GM18873 (cell line): Measurements from ENCODE around the gene GABRR2.
"Not testable (repeated sequence)": the region's sequence is repeated elsewhere in the genome, so short reads cannot be mapped to it uniquely, and the experiment has no call there.

Experiments
- ATAC-seq: cut with Tn5 transposase; IDR thresholded peaks from one replicate; pipeline ENCODE4 v1.9.1; 2021; ENCODE audit warnings: mild to moderate bottlenecking, moderate library complexity, moderate number of reproducible peaks; ENCODE audit not compliant: unreplicated experiment, low FRiP score

GABRR2 gene

DNA sequence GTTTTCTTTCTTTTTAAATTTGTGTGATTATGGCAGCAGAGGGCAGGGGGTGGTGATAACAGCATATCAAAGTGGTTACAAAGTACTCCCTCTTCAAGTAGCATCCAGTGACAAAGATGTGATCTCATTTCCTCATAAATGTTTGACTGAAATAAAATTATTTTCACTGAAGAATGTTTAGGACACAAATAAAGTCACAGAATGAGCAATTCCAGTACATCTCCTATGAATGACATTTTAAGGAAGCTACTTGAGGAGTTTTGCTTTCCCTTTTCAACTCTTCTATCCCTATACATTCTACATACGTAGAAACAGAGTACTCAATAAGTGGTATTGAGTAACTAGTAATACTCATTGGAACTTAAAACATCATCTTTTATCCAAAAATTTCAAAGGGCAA lies 13.9 kb upstream of the GABRR2 start:
- no peak for ATAC-seq

DNA sequence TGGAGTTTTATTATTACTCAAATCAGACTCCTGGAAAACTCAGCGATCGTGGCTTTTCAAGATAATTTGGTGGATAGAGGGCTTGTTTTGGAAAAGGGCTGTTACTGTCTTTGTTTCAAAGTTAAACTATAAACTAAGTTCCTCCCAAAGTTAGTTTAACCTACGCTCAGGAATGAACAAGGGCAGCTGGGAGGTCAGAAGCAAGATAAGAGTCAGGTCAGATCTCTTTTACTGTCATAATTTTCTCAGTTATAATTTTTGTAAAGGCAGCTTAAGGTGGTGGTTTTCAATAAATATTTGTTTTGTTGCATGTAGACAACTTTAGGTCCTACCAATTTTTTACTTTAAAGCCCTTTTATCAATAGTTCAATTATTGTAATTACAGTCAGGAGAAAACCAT lies 9.2 kb upstream of the GABRR2 start:
- no peak for ATAC-seq

DNA sequence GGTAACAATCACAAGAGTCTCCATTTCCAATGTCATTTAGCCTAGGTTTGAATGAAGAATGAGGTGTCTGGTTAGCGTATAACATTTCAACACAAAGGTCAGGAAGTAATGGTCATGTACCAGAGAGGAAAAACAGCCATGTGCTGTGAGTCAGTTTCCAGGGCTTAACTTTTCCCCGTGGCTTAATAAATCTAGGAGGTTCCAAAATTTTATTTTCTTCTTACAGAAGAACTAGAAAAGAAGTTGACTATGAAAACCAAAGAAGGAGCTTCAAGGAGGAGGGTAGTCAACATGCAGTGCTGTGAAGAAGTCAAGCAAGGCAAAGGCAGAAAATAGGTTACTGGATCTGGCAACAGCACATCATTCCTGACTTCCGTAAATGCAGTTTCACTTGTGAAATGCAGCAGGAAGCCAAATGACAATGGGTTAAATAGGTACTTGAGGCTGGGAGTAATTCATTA lies 8.4 kb upstream of the GABRR2 start:
- ATAC-seq: no peak

DNA sequence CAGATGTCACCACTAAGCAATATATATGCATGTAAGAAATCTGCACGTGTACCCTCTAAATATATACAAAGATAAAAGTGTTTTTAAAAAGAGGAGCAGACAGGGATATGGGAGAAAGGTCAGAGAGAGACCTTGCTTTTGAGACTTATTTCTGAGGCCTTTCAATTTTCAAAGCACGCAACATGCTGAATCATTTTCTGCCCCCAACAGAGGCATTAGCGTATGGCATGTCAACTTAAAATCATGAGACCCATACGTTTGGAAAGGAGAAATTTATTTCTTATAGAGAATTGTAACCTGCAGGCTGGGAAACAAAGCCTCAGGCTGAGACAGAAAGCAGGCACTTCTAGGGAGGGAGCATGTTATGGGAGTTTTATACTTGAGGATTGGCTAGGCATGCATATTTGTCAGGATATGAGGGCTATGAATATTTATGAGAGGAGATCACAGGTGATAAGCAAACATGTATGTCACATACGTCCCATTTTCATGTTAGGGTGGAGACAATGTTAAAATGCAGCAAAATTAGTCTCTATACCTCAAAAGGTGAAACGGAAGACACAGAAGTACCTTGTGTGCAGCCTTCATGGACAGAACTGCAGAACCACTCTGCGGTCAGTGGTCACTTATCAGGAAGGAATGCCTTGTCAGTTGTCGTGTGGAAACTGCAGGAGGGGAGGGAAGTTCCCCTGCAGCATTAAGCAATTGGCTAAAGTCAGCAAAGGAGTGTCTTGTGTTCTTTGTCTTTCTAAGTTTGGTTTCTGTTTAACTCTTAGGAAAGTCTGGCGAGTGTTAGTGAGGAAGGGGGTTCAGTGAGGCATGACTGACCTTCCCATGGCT lies 6.3 kb upstream of the GABRR2 start:
- ATAC-seq: no peak

GRCh38 chr6:89320012-89320559 lies 5.0 kb upstream of the GABRR2 start:
- no peak for ATAC-seq

DNA sequence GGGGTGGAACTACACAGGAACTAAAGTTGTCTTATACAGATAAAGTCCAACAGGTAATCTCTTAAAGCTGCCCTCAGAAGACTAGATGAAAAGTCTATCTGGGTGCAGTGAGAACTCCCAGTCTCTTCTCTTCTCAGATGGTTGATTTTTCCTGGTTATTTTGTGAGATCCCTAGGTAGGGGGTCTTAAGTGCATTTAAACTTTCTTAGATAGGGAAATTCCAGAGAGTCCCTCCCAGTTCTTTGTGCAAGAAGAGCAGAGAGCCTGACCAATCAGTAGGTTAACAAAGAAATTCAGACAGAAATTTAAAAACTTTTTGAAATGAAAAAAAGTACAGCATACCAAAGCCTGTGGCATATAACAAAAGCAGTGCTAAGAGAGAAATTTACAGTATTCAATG lies 2.0 kb upstream of the GABRR2 start:
- ATAC-seq: no peak

GRCh38 chr6:89314692-89315091 lies 407 bp downstream of the GABRR2 start:
- no peak for ATAC-seq

DNA sequence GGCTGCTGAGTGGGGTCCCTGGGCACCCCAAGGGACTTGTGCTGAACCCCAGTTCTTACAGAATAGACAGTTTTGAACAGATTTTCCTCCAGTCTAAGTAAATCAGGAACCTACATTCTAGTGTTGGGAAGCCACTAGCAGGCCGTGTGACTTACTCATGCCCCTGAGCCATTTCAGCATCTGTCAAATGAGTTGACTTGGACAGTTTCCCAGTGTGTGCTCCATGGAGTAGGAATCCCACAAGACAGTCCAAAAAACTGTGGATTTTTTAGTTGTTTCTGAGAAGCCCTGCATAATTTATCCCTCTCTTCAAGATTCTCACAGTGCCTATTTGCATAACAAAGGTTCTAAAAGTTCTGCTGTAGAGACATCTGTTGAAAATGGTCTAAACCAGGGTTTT lies 2.1 kb downstream of the GABRR2 start:
- ATAC-seq: no peak

DNA sequence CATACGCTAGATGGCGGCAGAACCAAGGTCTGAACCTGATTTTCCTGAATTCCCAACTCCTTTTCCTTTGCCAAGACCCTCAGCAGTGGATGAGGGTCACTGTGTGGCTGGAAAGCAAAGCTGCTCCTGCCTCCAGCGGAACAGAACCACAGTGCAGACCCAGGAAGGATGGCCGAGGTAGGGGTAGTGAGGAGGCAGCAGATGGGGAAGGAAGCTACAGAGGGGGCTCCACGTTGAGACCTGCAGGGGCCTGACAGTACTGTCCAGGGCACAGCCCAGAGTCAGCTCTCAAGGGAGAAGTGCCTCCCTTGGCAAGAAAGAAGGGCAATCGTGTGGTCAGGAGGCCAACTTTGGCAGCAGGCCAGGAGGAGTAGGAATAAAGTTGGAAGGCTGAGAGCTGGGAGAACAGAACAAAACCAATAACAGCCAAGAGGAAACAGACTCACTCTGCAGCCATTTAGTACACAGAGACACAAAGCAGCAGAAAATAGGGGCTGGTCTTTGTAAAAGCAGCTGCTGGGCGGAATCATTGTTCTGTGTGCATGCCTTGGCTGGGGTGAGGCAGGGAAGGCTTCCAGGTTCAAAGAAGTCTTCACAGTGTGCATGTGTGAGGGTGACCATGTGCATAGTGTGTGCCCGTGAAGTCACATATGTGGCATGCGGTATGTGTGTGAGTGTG lies 3.1 kb downstream of the GABRR2 start:
- no peak for ATAC-seq

- ATAC-seq: no peak
These were observed 3.6 kb downstream of the GABRR2 start for GRCh38 chr6:89311530-89311852.

DNA sequence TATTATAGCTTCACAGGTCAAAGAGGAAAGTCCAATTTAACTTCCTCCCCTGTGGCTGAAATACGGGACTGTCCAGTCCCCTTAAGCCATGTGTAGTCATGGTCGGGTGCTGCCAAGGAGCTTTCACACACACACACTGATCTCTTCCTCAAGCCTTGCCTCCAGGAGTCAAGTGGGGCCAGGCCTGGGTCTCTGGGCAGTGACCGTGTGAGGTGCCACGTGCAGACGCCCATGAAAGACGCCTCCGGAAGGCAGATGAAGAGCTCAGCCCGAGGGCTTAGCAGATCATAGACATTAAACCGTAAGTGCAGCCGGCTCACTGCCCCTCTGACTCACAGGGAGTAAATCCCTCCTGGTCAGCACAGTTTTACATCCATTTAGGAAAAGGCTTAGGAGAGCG lies 4.2 kb downstream of the GABRR2 start:
- ATAC-seq: no peak

DNA sequence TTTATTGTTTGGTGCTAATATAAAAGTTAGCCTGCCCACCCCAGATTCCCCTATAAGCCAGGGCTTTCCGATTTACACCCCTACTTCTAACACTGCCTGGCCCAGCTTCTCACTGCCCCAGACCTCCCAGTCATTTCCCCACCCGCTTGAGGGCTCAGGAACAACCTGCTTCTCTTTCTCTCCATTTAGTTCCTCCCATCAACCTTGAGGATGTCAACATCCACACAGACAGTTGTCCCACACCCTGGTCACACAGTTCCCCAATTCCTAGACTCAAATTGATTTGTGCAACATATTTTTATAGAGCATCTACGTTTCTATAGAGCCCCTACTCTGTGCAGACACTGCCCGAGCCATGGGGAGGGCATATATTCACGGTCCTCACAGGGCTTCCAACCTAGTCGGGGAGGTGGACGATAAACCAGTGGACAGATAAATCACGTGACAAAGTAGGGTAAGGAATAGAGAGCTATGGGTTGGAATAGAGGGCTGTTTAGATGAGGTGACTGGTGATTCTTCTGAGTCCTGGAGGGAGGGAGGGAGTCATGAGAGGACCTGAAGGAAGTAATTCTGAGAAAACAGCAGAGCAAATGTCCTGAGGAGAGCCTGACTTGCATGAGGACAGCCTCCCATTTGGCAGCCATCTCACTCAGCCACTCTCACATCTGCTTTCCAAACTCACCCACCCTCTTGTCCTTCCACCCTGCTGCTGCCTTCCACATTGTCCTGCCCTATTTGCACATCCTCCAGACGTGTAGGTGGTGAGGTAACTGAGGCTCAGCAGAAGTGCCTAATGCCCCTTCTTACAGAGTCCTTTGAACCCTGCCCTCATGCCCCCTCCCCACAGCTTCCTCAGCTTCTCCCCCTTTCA lies 6.3 kb downstream of the GABRR2 start:
- no peak for ATAC-seq

- not testable (repeated sequence) for ATAC-seq
These were observed 10.6 kb downstream of the GABRR2 start for GRCh38 chr6:89304517-89304916.

- no peak for ATAC-seq
These were observed 12.2 kb downstream of the GABRR2 start for GRCh38 chr6:89302936-89303335.

GRCh38 chr6:89302195-89302770 lies 12.8 kb downstream of the GABRR2 start:
- ATAC-seq: no peak

GRCh38 chr6:89301586-89302194 lies 13.4 kb downstream of the GABRR2 start:
- ATAC-seq: no peak

DNA sequence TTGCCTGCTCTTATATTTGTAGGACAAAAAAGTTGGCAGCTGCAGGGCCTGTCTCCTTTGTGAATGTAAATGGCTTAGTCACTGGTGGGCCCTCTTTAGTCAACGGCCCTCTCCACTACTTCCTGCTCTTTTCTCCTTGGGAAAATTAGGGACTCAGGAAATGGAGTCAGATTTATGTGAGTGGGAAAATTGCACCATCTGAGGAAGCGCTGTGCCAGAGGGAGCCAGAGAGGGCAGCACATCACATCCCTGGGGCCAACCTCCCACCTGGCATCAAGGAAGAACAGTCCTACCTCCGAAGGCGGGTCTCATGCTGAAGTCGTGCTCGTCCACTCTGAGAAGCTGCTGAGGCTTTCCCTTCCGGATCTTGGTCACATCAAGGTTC lies 15.6 kb downstream of the GABRR2 start:
- ATAC-seq: no peak

- no peak for ATAC-seq
These were observed 16.2 kb downstream of the GABRR2 start for GRCh38 chr6:89298680-89299465.

- ATAC-seq: peak; percentile 91
These were observed 17.3 kb downstream of the GABRR2 start for GRCh38 chr6:89297695-89298351.
